Measurements from ENCODE around the gene MUC5AC.

The MUC5AC gene

DNA sequence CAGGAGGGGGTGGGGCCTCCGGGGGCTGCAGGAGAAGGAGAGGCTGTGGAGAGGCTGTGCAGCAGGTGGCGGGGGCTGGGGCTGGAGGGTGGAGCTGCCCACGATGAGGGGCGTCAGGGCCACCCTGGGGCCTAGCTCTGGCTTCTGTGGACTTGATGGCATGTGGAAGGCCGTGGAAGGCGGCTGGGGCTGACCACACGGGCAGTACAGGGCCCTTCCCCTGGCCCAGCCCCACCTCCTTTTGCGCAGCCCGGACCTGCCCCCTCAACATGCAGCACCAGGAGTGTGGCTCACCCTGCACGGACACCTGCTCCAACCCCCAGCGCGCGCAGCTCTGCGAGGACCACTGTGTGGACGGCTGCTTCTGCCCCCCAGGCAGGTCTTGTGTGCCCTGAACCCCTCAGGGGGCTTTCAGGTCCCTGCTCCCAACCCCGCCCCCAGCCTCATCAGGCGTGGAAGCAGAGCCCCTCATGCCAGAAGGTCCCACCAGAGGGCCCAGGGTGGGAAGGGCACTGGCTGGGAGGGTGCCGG is 71.2 kb downstream of the MUC5AC start:
- Histone ChIP-seq H3K9ac (ENCODE audit: low read depth in 1 of 2, low read length in 2 of 2) (no peak overlapping the region), H3K9me3 (ENCODE audit: control insufficient read depth in 1 of 2, low read length in 2 of 2) (no peaks in the 10 kb centered on the region), H3K27me3 (ENCODE audit: control insufficient read depth in 1 of 2, insufficient read depth in 2 of 2, low read length in 2 of 2) (no peaks in the 10 kb centered on the region), H3K4me1 (ENCODE audit: control insufficient read depth in 1 of 2, insufficient read depth in 2 of 2, low read length in 2 of 2) (peaks cover 0 to 4% of the 10 kb centered on the region in 2 donors), H3K4me3 (ENCODE audit: low read depth in 1 of 2, low read length in 2 of 2) (no peak overlapping the region), H3K27ac (ENCODE audit: low read depth, low read length) (no peak overlapping the region), H3K36me3 (ENCODE audit: control insufficient read depth in 1 of 2, insufficient read depth in 2 of 2, low read length in 2 of 2) (no peaks in the 10 kb centered on the region)

- Histone ChIP-seq H3K36me3 (ENCODE audit: control insufficient read depth in 1 of 2, insufficient read depth in 2 of 2, low read length in 2 of 2) (no peaks in the 10 kb centered on the region), H3K9me3 (ENCODE audit: control insufficient read depth in 1 of 2, low read length in 2 of 2) (no peaks in the 10 kb centered on the region), H3K27me3 (ENCODE audit: control insufficient read depth in 1 of 2, insufficient read depth in 2 of 2, low read length in 2 of 2) (no peaks in the 10 kb centered on the region), H3K4me3 (ENCODE audit: low read depth in 1 of 2, low read length in 2 of 2) (no peak overlapping the region), H3K4me1 (ENCODE audit: control insufficient read depth in 1 of 2, insufficient read depth in 2 of 2, low read length in 2 of 2) (peaks cover 0 to 4% of the 10 kb centered on the region in 2 donors), H3K27ac (ENCODE audit: low read depth, low read length) (no peak overlapping the region), H3K9ac (ENCODE audit: low read depth in 1 of 2, low read length in 2 of 2) (no peak overlapping the region)
Measured at GRCh38 chr11:1229471-1230120, 71.8 kb downstream of the MUC5AC start.

GRCh38 chr11:1230121-1230455 is 72.3 kb downstream of the MUC5AC start:
- Histone ChIP-seq H3K9ac (ENCODE audit: low read depth in 1 of 2, low read length in 2 of 2) (no peak overlapping the region), H3K27me3 (ENCODE audit: control insufficient read depth in 1 of 2, insufficient read depth in 2 of 2, low read length in 2 of 2) (no peaks in the 10 kb centered on the region), H3K27ac (ENCODE audit: low read depth, low read length) (no peak overlapping the region), H3K36me3 (ENCODE audit: control insufficient read depth in 1 of 2, insufficient read depth in 2 of 2, low read length in 2 of 2) (no peaks in the 10 kb centered on the region), H3K4me3 (ENCODE audit: low read depth in 1 of 2, low read length in 2 of 2) (no peak overlapping the region), H3K9me3 (ENCODE audit: control insufficient read depth in 1 of 2, low read length in 2 of 2) (no peaks in the 10 kb centered on the region), H3K4me1 (ENCODE audit: control insufficient read depth in 1 of 2, insufficient read depth in 2 of 2, low read length in 2 of 2) (peaks cover 0 to 4% of the 10 kb centered on the region in 2 donors)

GRCh38 chr11:1230456-1231395 is 73.0 kb downstream of the MUC5AC start:
- H3K9ac ChIP-seq (ENCODE audit: low read depth in 1 of 2, low read length in 2 of 2): no peak overlapping the region
- no peaks in the 10 kb centered on the region for H3K27me3 ChIP-seq (ENCODE audit: control insufficient read depth in 1 of 2, insufficient read depth in 2 of 2, low read length in 2 of 2)
- H3K36me3 ChIP-seq (ENCODE audit: control insufficient read depth in 1 of 2, insufficient read depth in 2 of 2, low read length in 2 of 2): no peaks in the 10 kb centered on the region
- H3K4me1 ChIP-seq (ENCODE audit: control insufficient read depth in 1 of 2, insufficient read depth in 2 of 2, low read length in 2 of 2): peaks cover 0 to 4% of the 10 kb centered on the region in 2 donors
- H3K27ac ChIP-seq (ENCODE audit: low read depth, low read length): no peak overlapping the region
- no peaks in the 10 kb centered on the region for H3K9me3 ChIP-seq (ENCODE audit: control insufficient read depth in 1 of 2, low read length in 2 of 2)
- no peak overlapping the region for H3K4me3 ChIP-seq (ENCODE audit: low read depth in 1 of 2, low read length in 2 of 2)

DNA sequence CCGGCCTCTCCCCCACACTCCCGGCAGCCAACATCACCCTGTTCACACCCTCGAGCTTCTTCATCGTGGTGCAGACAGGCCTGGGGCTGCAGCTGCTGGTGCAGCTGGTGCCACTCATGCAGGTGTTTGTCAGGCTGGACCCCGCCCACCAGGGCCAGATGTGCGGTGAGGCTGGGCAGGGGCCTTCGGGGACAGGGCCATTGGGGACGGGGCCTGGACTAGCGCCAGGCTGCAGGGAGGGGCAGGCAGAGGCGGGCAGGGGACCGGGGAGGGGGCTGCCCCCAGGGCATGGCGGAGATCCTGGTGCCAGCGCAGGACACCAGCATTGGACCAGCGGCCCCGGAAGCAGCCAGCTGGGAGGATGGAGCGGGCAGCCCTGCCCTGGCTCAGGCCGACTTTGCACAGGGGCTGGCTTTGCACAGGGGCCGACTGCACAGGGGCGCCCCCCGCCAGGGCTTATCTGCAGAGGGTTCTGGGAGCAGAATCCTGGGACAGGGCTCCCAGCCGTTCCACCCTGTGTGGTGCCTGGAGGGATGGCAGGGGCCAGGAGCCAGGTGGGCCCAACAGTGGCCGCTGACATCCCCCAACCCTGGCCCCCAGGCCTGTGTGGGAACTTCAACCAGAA is 73.8 kb downstream of the MUC5AC start:
- H3K36me3 ChIP-seq (ENCODE audit: control insufficient read depth in 1 of 2, insufficient read depth in 2 of 2, low read length in 2 of 2): no peaks in the 10 kb centered on the region
- H3K4me1 ChIP-seq (ENCODE audit: control insufficient read depth in 1 of 2, insufficient read depth in 2 of 2, low read length in 2 of 2): peaks cover 0 to 4% of the 10 kb centered on the region in 2 donors
- no peaks in the 10 kb centered on the region for H3K27me3 ChIP-seq (ENCODE audit: control insufficient read depth in 1 of 2, insufficient read depth in 2 of 2, low read length in 2 of 2)
- H3K4me3 ChIP-seq (ENCODE audit: low read depth in 1 of 2, low read length in 2 of 2): no peak overlapping the region
- H3K9me3 ChIP-seq (ENCODE audit: control insufficient read depth in 1 of 2, low read length in 2 of 2): no peaks in the 10 kb centered on the region
- H3K27ac ChIP-seq (ENCODE audit: low read depth, low read length): no peak overlapping the region
- H3K9ac ChIP-seq (ENCODE audit: low read depth in 1 of 2, low read length in 2 of 2): no peak overlapping the region

DNA sequence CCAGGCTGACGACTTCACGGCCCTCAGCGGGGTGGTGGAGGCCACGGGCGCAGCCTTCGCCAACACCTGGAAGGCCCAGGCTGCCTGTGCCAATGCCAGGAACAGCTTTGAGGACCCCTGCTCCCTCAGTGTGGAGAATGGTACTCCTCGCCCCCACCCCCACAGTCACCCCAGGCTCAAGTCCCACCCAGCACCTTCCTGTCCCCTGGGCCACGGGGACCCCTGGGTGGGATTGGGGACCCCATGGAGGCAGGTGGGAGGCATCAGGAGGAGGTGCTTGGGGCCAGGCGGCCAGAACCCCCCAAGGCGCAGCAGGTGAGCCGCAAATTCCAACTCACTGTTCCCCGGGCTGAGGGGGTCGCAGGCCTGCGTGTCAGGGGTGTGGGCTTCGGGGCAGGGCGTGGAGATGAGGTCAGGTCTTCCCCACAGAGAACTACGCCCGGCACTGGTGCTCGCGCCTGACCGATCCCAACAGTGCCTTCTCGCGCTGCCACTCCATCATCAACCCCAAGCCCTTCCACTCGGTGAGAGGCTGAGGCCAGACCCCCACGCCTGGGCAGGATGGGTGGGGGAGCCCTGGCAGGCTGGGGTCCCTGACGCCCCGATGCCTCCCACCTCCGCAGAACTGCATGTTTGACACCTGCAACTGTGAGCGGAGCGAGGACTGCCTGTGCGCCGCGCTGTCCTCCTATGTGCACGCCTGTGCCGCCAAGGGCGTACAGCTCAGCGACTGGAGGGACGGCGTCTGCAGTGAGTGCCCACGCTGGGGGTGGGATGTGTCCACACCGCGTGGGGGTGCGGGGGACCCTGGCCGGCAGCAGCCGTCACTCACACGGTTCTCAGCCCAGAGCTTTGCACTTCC is 74.5 kb downstream of the MUC5AC start:
- no peaks in the 10 kb centered on the region for H3K36me3 ChIP-seq (ENCODE audit: control insufficient read depth in 1 of 2, insufficient read depth in 2 of 2, low read length in 2 of 2)
- no peak overlapping the region for H3K4me3 ChIP-seq (ENCODE audit: low read depth in 1 of 2, low read length in 2 of 2)
- no peaks in the 10 kb centered on the region for H3K27me3 ChIP-seq (ENCODE audit: control insufficient read depth in 1 of 2, insufficient read depth in 2 of 2, low read length in 2 of 2)
- H3K27ac ChIP-seq (ENCODE audit: low read depth, low read length): no peak overlapping the region
- H3K9ac ChIP-seq (ENCODE audit: low read depth in 1 of 2, low read length in 2 of 2): no peak overlapping the region
- peaks cover 0 to 4% of the 10 kb centered on the region in 2 donors for H3K4me1 ChIP-seq (ENCODE audit: control insufficient read depth in 1 of 2, insufficient read depth in 2 of 2, low read length in 2 of 2)
- H3K9me3 ChIP-seq (ENCODE audit: control insufficient read depth in 1 of 2, low read length in 2 of 2): no peaks in the 10 kb centered on the region

DNA sequence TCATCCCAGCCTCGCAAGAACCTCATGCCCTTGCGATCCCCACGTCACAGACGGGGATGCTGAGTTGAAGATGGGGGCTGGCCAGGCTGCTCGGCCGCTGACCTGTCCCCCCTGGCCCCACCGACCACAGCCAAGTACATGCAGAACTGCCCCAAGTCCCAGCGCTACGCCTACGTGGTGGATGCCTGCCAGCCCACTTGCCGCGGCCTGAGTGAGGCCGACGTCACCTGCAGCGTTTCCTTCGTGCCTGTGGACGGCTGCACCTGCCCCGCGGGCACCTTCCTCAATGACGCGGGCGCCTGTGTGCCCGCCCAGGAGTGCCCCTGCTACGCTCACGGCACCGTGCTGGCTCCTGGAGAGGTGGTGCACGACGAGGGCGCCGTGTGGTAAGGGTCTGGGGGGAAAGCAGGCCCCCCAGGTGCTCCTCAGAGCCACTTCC is 75.1 kb downstream of the MUC5AC start:
- Histone ChIP-seq H3K27ac (ENCODE audit: low read depth, low read length) (no peak overlapping the region), H3K4me3 (ENCODE audit: low read depth in 1 of 2, low read length in 2 of 2) (no peak overlapping the region), H3K4me1 (ENCODE audit: control insufficient read depth in 1 of 2, insufficient read depth in 2 of 2, low read length in 2 of 2) (peaks cover 0 to 4% of the 10 kb centered on the region in 2 donors), H3K27me3 (ENCODE audit: control insufficient read depth in 1 of 2, insufficient read depth in 2 of 2, low read length in 2 of 2) (no peaks in the 10 kb centered on the region), H3K9me3 (ENCODE audit: control insufficient read depth in 1 of 2, low read length in 2 of 2) (no peaks in the 10 kb centered on the region), H3K36me3 (ENCODE audit: control insufficient read depth in 1 of 2, insufficient read depth in 2 of 2, low read length in 2 of 2) (no peaks in the 10 kb centered on the region), H3K9ac (ENCODE audit: low read depth in 1 of 2, low read length in 2 of 2) (no peak overlapping the region)

DNA sequence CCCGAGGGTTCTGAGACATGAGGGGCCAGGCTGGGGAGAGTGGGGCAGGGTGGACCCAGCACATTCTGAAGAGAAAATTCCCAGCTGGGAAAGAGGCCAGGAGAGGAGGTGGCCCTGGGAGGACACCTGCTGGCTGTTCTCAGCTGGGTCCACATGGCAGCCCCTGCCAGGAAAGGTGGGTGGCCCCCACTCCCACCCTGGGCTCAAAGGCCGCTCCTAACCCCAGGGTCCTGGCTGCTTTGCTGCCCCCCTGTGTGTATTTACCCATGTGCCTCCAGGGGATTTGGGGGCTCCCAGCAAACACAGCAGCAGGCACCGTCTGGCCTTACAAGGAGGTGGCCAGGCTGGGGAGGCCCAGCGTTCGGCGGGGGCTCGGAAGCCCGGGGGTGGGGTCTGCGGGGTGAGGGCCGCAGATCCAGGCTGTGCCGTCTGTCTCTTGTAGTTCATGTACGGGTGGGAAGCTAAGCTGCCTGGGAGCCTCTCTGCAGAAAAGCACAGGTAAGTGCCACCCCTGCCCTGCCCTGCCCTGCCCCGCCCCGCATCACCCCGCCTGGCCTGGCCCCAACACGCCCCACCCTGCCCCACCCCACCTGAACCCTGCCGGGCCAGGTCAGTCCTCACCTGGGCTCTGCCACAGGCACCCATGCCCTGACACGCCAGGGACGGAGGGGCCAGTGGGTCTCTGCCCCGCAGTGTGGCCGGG is 75.7 kb downstream of the MUC5AC start:
- Histone ChIP-seq H3K9ac (ENCODE audit: low read depth in 1 of 2, low read length in 2 of 2) (no peak overlapping the region), H3K27me3 (ENCODE audit: control insufficient read depth in 1 of 2, insufficient read depth in 2 of 2, low read length in 2 of 2) (no peaks in the 10 kb centered on the region), H3K36me3 (ENCODE audit: control insufficient read depth in 1 of 2, insufficient read depth in 2 of 2, low read length in 2 of 2) (no peaks in the 10 kb centered on the region), H3K27ac (ENCODE audit: low read depth, low read length) (no peak overlapping the region), H3K9me3 (ENCODE audit: control insufficient read depth in 1 of 2, low read length in 2 of 2) (no peaks in the 10 kb centered on the region), H3K4me1 (ENCODE audit: control insufficient read depth in 1 of 2, insufficient read depth in 2 of 2, low read length in 2 of 2) (peaks cover 0 to 4% of the 10 kb centered on the region in 2 donors), H3K4me3 (ENCODE audit: low read depth in 1 of 2, low read length in 2 of 2) (no peak overlapping the region)

DNA sequence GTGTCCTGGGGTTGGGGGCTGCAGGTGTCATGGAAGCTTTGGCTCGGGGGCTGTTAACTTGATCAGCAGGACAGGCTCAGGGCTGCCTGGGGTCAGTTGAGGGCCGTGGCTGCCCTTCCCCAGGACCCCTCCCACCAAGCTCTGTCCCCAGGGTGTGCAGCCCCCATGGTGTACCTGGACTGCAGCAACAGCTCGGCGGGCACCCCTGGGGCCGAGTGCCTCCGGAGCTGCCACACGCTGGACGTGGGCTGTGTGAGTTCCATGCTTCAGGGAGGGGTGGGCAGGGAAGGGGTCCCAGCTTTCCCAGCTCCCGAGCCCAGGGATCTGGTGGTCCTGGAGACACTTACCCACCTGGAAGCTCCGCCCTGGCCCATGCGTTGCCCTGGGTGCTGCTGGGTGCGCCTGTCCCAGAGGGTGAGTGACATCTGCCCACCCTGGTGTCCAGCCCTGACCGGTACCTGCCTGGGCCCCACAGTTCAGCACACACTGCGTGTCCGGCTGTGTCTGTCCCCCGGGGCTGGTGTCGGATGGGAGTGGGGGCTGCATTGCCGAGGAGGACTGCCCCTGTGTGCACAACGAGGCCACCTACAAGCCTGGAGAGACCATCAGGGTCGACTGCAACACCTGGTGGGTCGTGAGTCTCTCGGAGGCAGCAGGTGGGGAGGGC is 76.4 kb downstream of the MUC5AC start:
- Histone ChIP-seq H3K4me1 (ENCODE audit: control insufficient read depth in 1 of 2, insufficient read depth in 2 of 2, low read length in 2 of 2) (peaks cover 0 to 4% of the 10 kb centered on the region in 2 donors), H3K27me3 (ENCODE audit: control insufficient read depth in 1 of 2, insufficient read depth in 2 of 2, low read length in 2 of 2) (no peaks in the 10 kb centered on the region), H3K9ac (ENCODE audit: low read depth in 1 of 2, low read length in 2 of 2) (no peak overlapping the region), H3K36me3 (ENCODE audit: control insufficient read depth in 1 of 2, insufficient read depth in 2 of 2, low read length in 2 of 2) (no peaks in the 10 kb centered on the region), H3K9me3 (ENCODE audit: control insufficient read depth in 1 of 2, low read length in 2 of 2) (no peaks in the 10 kb centered on the region), H3K4me3 (ENCODE audit: low read depth in 1 of 2, low read length in 2 of 2) (no peak overlapping the region), H3K27ac (ENCODE audit: low read depth, low read length) (no peak overlapping the region)
